Type B pancreatic cell (in vitro differentiated cells): ENCODE data around the gene LMAN2L. TPM values are rescaled to one million over a fixed set of nuclear protein-coding genes. Genes with fewer than 3 reads are reported as not detected.

ENCODE experiments used
- DNase-seq: peaks from one replicate; pipeline ENCODE4 v3.0.0; 2021; ENCODE audit warnings: mixed read lengths; ENCODE audit not compliant: unreplicated experiment; ENCODE audit errors: extremely low spot score
- H3K27ac Mint-ChIP-seq: 2 replicates; pipeline ENCODE4 v1.8.0; 2021; ENCODE audit warnings: mild to moderate bottlenecking, mixed read lengths
- H3K27me3 Mint-ChIP-seq: 2 replicates; pipeline ENCODE4 v1.8.0; 2021; ENCODE audit warnings: mixed read lengths
- H3K36me3 Mint-ChIP-seq: 2 replicates; pipeline ENCODE4 v1.8.0; 2021; ENCODE audit warnings: mixed read lengths
- H3K4me1 Mint-ChIP-seq: one replicate; pipeline ENCODE4 v1.8.0; 2021; ENCODE audit warnings: mixed read lengths; ENCODE audit not compliant: unreplicated experiment
- H3K4me3 Mint-ChIP-seq: 2 replicates; pipeline ENCODE4 v1.8.0; 2021; ENCODE audit warnings: mild to moderate bottlenecking, mixed read lengths
- H3K9me3 Mint-ChIP-seq: 2 replicates; pipeline ENCODE4 v1.8.0; 2021; ENCODE audit warnings: mixed read lengths
- CTCF ChIP-seq: fragments of 200-600 bp; sonication (generic); conservative IDR thresholded peaks from 2 replicates; pipeline ENCODE4 v1.5.0; 2021; ENCODE audit warnings: antibody characterized with exemption, mild to moderate bottlenecking
- total RNA-seq: library from RNA; stranded (reverse); gene quantifications from 2 replicates; pipeline ENCODE4 v1.2.1, GENCODE V29; 2021; ENCODE audit warnings: low replicate concordance

The LMAN2L gene
- total RNA-seq, 1 donor from 2014 or later: 31.9 TPM

GRCh38 chr2:96775160-96775559 lies 35.3 kb upstream of the LMAN2L start:
- DNase-seq: no peak
- Mint-ChIP-seq H3K9me3 (no peaks in the 10 kb centered on the region), H3K27ac (peak overlapping the region; percentile 16), H3K27me3 (no peaks in the 10 kb centered on the region), H3K4me1 (peaks cover 15% of the 10 kb centered on the region), H3K4me3 (no peak overlapping the region), H3K36me3 (peaks cover 3% of the 10 kb centered on the region)
- TF ChIP-seq CTCF: no peak

- peaks cover 19% of the 10 kb centered on the region for H3K4me1 Mint-ChIP-seq
- H3K27ac Mint-ChIP-seq: no peak overlapping the region
- H3K27me3 Mint-ChIP-seq: no peaks in the 10 kb centered on the region
- no peak for DNase-seq
- peaks cover 3% of the 10 kb centered on the region for H3K36me3 Mint-ChIP-seq
- no peak overlapping the region for H3K4me3 Mint-ChIP-seq
- no peak for TF ChIP-seq CTCF
- no peaks in the 10 kb centered on the region for H3K9me3 Mint-ChIP-seq
Observed at GRCh38 chr2:96773922-96774321, 34.1 kb upstream of the LMAN2L start.

- peaks cover 26% of the 10 kb centered on the region for H3K4me1 Mint-ChIP-seq
- no peak overlapping the region for H3K4me3 Mint-ChIP-seq
- no peaks in the 10 kb centered on the region for H3K27me3 Mint-ChIP-seq
- TF ChIP-seq CTCF: no peak
- DNase-seq: no peak
- H3K27ac Mint-ChIP-seq: peak overlapping the region; percentile 93
- H3K9me3 Mint-ChIP-seq: no peaks in the 10 kb centered on the region
- peaks cover 8% of the 10 kb centered on the region for H3K36me3 Mint-ChIP-seq
Observed at GRCh38 chr2:96772903-96773671, 33.2 kb upstream of the LMAN2L start.

GRCh38 chr2:96771796-96772618 lies 32.1 kb upstream of the LMAN2L start:
- no peaks in the 10 kb centered on the region for H3K9me3 Mint-ChIP-seq
- no peak for DNase-seq

More at GRCh38 chr2:96771796-96772618, 32.1 kb upstream of the LMAN2L start:
- H3K4me3 Mint-ChIP-seq: peak overlapping the region; percentile 79
- H3K36me3 Mint-ChIP-seq: peaks cover 8% of the 10 kb centered on the region
- no peak for TF ChIP-seq CTCF
- no peaks in the 10 kb centered on the region for H3K27me3 Mint-ChIP-seq
- H3K27ac Mint-ChIP-seq: peak overlapping the region; percentile 93
- peaks cover 36% of the 10 kb centered on the region for H3K4me1 Mint-ChIP-seq
